Femur (tissue), 1 donor: Measurements from ENCODE around the gene TSPAN14.
"Not testable (repeated sequence)": the region's sequence is repeated elsewhere in the genome, so short reads cannot be mapped to it uniquely, and the experiment has no call there.

Experiments
- DNase-seq: peaks from one replicate; pipeline ENCODE4 v3.0.0-alpha.2; 2017

The TSPAN14 gene

GRCh38 chr10:80472234-80473095, 18.4 kb downstream of the TSPAN14 start:
- DNase-seq, result no peak

GRCh38 chr10:80473096-80473657, 19.1 kb downstream of the TSPAN14 start:
- DNase-seq, result no peak

DNA sequence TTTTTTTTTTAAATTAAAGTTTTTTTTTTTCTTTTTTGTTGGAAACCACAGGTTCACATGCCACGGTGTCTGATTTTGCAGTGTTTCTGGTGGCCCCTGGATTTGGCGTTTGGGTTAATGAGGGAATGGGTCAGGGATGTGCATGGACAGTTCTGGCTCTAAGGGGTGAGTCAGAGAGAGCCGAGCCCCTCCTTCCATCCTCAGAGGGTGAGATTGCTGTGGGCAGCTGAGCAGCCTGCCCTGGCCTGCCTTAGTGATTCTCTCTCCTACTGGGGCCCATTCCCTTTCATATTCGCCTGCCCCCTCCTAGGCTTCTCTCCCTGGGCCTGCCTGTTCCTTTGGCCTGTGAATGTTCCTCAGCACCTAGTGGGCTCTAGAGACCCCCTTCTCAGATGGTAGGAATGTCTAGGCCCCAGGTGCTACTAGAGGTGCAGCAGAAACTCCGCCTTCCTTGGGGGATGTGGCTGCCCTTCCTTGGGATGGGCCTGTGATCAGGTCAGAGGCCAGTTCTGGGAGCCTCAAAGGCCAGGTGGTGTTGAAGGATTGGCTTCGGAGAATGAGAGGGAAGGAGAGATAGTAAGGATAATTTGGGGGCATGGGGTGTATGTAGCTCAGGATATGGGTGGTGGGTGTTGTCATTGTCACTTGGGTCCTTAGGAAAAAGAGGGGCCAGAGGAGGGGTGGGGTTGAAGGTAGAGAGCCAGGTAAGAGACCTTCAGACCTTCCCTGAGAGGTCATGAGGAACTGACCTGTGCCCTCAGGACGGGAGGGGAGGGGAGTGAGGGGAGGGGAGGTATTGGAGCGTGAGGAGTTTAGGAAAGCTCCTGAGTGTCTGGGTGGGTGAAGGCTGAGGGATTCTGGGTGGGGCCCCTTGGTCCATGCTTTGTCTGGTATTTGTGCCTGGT, 19.8 kb downstream of the TSPAN14 start:
- no peak for DNase-seq

DNA sequence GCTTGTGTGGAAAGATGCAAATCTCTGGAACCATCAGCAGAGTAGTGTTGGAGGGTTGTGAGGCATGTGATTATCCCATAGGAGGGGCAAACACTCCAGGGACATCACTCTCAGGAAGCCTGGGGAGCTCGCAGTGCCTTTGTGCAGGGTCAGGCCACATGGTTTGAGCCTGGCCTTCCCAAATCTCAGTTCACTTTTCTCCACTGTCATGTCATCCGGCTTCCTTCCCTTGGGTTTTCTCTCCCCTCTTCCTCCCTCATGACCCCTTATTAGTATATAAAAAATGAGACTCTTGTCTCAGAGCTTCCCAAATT, 20.4 kb downstream of the TSPAN14 start:
- peak; percentile 13 for DNase-seq

GRCh38 chr10:80474941-80475340, 20.8 kb downstream of the TSPAN14 start:
- DNase-seq, result peak; percentile 14

DNA sequence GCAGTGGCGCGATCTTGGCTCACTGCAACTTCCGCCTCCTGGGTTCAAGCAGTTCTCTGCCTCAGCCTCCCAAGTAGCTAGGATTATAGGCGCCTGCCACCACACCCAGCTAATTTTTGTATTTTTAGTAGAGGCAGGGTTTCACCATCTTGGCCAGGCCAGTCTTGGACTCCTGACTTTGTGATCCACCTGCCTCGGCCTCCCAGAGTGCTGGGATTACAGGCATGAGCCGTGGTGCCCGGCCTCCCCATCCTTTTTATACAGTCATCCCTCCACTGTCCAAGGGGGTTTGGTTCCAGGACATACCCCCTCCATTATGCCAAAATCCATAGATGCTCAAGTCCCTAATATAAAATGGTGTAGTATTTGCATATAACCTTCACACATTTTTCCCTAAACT, 21.5 kb downstream of the TSPAN14 start:
- DNase-seq, result peak; percentile 2

GRCh38 chr10:80476685-80477084, 22.6 kb downstream of the TSPAN14 start:
- DNase-seq, result peak; percentile 26

DNA sequence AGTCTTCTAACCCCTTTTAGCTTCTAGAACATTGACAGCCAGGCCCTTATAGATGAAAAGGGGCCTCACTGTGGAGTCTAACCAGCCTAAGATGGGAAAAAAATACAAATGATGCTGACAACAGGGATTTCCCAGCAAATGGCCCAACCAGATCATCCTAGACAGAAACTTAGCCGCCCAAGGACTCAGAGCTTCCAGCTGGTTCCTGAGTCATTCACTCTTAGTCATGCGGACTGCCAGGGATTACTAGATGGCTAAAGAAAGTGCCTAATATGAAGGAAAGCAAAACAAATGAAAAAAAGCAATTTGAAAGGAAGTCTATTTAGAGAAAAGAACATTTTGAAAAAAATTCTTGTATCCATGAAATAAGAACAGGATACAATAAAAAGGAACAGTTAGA, 23.7 kb downstream of the TSPAN14 start:
- peak; percentile 5 for DNase-seq

DNA sequence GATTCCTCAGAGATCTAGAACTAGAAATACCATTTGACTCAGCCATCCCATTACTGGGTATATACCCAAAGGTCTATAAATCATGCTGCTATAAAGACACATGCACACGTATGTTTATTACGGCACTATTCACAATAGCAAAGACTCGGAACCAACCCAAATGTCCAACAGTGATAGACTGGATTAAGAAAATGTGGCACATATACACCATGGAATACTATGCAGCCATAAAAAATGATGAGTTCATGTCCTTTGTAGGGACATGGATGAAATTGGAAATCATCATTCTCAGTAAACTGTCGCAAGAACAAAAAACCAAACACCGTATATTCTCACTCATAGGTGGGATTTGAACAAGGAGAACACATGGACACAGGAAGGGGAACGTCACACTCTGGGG, 26.3 kb downstream of the TSPAN14 start:
- DNase-seq, result not testable (repeated sequence)

GRCh38 chr10:80480852-80481251, 26.7 kb downstream of the TSPAN14 start:
- no peak for DNase-seq

DNA sequence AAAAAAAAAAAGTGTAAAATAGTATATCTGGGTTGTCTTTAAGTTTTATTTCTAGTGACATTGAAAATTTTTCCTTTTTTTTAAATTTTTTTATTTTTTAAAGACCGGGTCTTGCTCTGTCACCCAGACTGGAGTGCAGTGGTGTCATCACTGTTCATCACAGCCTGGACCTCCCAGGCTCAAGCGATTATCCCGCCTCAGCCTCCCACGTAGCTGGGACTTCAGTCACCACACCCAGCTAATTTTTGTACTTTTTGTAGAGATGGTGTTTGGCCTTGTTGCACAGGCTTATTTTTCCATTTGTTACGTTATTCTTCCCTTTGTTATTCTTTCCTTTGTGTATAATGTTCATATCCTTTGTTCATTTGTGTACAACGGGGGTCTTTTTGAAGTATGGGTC, 30.1 kb downstream of the TSPAN14 start:
- no peak for DNase-seq

DNA sequence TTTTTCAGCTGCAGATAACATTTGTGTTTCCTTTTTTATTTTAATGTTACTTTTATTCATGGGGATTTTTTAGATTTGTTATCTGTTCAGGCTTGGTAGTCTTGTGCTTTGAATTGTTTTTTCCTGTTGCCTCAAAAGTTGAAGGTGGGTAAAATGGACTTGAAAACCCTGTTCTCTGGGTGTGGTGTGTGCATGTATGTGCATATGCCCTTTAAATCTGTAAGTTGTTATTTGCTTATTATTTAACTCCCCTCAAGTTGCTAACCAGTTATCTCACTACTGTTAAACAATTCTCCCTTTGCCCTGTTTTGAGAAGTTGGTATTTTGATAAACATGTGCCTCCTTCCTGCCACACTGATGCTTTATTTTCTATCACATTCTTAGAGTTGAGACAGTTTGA, 30.6 kb downstream of the TSPAN14 start:
- DNase-seq, result no peak

DNA sequence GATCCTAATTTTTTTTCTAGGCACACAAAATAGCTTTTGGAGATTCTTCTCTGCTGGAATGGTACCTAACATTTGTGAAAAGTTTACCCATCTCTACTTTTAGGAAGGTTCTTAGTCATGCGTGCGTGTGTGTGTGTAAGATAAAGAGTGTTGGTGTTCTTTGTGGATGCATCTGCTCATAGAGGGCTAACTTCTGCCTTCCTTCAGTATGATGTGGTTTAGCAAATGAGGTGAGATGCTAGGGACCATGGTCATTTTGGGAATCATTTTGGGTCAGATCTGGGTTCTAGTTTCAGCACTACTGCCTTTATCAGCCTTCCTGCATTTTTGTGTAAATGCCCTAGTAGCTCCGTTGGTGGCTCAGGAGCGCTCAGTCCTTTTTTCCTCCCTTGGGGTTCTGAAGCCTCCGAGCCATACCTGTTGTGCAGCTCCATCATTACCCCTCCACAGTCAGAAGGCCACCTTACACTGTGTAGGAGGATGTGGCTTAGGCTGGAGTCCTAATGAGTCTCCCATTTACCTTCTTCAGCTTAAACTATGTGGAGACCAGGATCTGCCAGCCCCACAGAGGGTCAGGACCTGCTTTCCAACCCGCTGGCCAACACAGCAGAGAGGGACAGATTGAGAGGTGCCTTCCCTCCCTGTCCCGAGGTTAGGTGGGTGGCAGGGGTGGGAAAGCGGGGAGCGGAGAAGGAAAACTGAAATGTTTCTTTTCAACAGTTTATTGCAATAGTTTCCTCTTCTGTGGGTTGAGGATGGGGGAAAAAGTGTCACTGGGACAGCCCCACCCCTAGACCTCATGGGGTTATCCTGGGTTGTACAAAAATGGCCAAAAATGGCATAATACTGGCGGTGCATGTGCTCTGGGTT, 31.2 kb downstream of the TSPAN14 start:
- no peak for DNase-seq

GRCh38 chr10:80485946-80486764, 32.0 kb downstream of the TSPAN14 start:
- no peak for DNase-seq

GRCh38 chr10:80486785-80487420, 32.8 kb downstream of the TSPAN14 start:
- no peak for DNase-seq

DNA sequence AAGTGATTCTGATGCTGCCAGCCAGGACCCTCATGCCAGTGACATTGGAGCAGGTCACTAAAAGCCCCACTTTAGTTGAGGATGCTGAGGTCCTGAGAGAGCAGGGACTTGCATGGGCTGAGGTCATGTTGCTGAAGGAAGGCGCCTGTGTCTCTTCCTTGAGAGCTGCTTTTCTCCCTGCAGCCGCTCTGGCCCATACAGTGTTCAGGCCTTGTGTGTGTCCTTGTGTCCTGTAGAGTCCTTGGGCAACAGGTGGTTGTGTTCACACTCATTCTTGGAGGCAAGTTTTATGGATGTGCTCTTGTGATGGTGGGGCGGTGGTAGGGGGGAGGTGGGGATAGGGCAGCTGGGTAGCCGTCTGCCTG, 33.3 kb downstream of the TSPAN14 start:
- no peak for DNase-seq

GRCh38 chr10:80487791-80488538, 33.9 kb downstream of the TSPAN14 start:
- no peak for DNase-seq

GRCh38 chr10:80488539-80489066, 34.5 kb downstream of the TSPAN14 start:
- DNase-seq, result no peak

GRCh38 chr10:80489371-80490112, 35.4 kb downstream of the TSPAN14 start:
- DNase-seq, result no peak
